GM18951 (cell line): ENCODE measurements around the gene NR2C1.

Source experiments
- POLR2A ChIP-seq: IDR thresholded peaks from 4 replicates; pipeline ENCODE4 v1.6.1; 2011; ENCODE audit warnings: mild to moderate bottlenecking; ENCODE audit not compliant: insufficient read length, insufficient read depth; ENCODE audit errors: extremely low read depth
- in situ Hi-C: fragments of 300-500 bp; cut with MboI; formaldehyde crosslinking; loops from one replicate; pipeline ENCODE4 v1.12.0; 2022; ENCODE audit warnings: low sequenced_read_pairs, mixed read lengths, inconsistent platforms; ENCODE audit not compliant: unreplicated experiment

Gene NR2C1

GRCh38 chr12:94983321-94983720, 90.1 kb downstream of the NR2C1 start:
- in situ Hi-C loops = no loop called here
- TF ChIP-seq POLR2A = no peak

GRCh38 chr12:94982456-94982855, 91.0 kb downstream of the NR2C1 start:
- in situ Hi-C loops = no loop called here
- TF ChIP-seq POLR2A = no peak

GRCh38 chr12:94980577-94980976, 92.8 kb downstream of the NR2C1 start:
- TF ChIP-seq POLR2A = no peak
- in situ Hi-C loops = no loop called here

- TF ChIP-seq POLR2A = no peak
- in situ Hi-C loops = no loop called here
Observed at GRCh38 chr12:94979941-94980340, 93.5 kb downstream of the NR2C1 start.

GRCh38 chr12:94977766-94978468, 95.5 kb downstream of the NR2C1 start:
- in situ Hi-C loops = no loop called here
- TF ChIP-seq POLR2A = no peak

GRCh38 chr12:94973221-94973620, 100.2 kb downstream of the NR2C1 start:
- no peak for TF ChIP-seq POLR2A
- in situ Hi-C loops = no loop called here

- TF ChIP-seq POLR2A = no peak
- in situ Hi-C loops = no loop called here
Observed at GRCh38 chr12:94972795-94973194, 100.6 kb downstream of the NR2C1 start.

DNA sequence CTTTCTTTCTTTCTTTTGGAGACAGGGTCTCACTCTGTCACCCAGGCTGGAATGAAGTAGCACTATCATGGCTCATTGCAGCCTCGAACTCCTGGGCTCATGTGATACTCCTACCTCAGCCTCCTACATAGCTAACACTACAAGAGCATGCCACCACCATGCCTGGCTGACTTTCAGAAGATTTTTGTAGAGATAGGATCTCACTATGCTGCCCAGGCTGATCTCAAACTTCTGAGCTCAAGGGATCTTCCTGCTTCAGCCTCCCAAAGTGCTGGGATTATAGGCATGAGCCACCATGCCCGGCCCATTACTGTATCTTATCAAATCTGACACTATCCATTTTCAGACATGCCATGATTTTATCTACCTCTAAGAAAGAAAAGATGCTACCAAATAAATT, 101.5 kb downstream of the NR2C1 start:
- in situ Hi-C loops = no loop called here
- TF ChIP-seq POLR2A = no peak

- in situ Hi-C loops = no loop called here
- no peak for TF ChIP-seq POLR2A
Observed at GRCh38 chr12:94970560-94970959, 102.9 kb downstream of the NR2C1 start.
